Medulla oblongata (tissue), 1 donor: ENCODE results near the gene FAM83G.
"Not testable (repeated sequence)": the region's sequence is repeated elsewhere in the genome, so short reads cannot be mapped to it uniquely, and the experiment has no call there.

Source experiments
- DNase-seq: peaks from one replicate; pipeline ENCODE4 v3.0.0-alpha.2; 2015; ENCODE audit errors: extremely low spot score

The FAM83G gene

GRCh38 chr17:18954321-18954720, 50.2 kb downstream of the FAM83G start:
- no peak for DNase-seq

DNA sequence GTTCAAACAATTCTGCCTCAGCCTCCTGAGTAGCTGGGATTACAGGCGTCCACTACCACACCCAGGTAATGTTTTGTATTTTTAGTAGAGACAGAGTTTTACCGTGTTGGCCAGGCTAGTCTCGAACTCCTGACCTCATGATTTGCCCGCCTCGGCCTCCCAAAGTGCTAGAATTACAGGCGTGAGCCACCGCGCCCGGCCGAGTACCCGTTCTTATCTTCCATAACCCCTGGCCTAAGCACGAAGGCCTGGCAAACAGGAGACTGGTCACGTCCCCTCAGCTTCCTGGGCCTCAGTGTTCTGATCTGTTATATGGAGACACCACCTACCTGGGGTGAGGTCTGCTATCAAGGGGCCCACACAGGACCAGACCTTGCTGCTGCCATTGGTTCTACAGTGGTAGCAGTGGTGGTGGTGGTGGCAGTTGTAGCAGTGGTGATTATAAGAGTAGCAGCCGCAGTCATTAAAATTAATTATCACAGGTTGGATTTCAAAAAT, 51.3 kb downstream of the FAM83G start:
- DNase-seq, result no peak

DNA sequence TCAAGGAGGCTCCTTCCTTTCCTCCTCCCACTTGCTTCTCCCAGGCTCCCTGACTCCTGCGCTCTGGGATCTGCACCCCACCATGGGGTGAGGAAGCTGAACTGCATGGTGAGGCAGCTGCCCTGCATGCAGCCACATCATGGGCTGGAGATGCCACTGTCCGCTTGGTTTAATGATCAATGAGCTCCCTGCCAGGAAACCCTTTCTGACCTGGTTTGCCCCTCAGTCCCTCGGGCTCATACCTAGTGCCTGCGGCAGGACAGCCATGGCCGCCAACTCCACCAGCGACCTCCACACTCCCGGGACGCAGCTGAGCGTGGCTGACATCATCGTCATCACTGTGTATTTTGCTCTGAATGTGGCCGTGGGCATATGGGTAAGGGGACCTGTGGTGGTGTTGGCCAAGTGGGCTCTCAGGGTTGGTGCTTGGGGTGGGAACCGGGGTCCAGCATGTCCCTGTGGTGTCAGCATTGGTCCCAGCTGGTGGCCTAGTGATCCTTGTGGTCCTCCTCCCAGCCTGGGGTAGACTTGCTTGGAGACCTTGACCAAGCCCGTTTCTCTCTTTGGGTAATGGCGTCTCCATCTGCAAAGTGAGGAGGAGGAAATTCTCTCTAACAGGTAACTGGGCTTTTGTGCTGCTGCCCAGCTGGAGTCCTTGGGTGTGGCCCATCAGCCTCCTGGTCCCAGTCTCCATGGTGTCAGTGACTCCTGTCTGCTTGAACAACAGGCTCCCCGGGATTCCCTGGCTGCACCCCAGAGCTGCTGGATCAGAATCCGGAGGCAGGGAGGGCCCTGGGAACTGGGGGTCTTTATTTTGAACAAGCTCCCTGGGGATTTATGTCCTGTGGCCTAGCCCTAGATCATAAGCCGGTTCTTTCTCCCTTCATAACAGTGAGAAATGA, 52.4 kb downstream of the FAM83G start, which contains the start of gene SLC5A10:
Gene SLC5A10 (plus strand): TSS at position 225 of the 902 bp plus-strand sequence. CDS start 41 bp downstream, at position 266.
- no peak for DNase-seq

DNA sequence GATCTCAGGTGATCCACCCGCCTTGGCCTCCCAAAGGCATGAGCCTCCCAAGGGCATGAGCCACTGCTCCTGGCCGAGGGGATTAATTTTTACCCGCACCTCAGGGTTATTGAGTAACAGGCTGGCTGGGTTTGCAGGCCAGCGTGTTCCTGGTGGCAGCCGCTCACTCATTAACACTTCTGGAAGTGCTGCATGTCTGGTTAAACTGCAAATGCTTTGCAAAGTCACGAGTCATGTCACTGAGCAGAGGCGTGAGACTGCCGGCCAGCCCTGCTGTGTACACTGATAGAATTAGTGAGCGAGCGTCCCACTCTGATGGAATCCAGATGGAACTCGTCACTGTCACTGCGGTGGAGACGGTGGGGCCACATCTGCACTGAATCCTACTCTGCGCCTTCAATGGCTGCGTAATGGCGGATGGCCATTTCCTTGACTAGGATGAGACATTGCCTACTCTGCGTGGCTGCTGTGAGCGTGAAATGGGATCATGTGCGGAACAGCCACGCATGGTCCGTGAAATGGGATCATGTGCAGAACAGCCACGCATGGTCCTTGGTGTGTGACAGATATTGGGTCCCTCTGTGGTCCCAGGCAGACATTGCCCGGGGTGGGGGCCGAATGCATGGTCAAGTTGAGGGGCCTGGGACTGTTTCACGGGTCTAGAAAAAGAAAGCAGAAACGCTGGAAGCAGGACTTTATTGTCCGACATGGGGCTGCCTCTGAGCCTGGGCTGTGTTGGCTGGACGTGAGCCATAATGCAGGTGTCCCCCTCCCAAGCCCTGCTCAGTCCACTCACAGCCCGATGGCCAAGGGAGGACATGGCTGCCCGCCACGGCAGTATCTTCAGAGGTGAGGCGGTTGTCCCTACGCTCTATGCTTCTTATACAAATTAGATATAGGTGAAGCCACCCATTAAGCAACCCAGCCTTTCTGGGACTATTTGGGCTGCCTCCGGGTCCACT, 53.3 kb downstream of the FAM83G start:
- DNase-seq, result no peak

DNA sequence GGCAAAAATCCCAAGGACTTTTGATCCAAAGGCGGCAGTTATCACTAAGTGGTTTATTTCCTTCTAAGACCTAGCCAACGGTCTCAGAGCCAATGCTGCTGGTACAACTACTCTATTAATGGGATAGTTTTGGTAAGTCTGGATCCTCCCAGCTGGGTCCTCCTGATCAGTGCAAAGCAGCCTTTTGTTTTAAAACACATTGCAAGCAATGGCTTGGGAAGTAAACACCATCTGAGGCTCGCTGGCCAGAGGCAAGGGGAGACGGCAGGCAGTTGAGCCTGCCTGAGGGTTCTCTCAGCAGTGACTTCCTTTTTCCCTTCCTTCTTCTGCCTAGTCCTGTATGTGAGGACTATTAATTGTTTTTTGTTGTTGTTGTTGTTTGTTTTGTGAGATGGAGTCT, 54.2 kb downstream of the FAM83G start:
- DNase-seq, result no peak

DNA sequence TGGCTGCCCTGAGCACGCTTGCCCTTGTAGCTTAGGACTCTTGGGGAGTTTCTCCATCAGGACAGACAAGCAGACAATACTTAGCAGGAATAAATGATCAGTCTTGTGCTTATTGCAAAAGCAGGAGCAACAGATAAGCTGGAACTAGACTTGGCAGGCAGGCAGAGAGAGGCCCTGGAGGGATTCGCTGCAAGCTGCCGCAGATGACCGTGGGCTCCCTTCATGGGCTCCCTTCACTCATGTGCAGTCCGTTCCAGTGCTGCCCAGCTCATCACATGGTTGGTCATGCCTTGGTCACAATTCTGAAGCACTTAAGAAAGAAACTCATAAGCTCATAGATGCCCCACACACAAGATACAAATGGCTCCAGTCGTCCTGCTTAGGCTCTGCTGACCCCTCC, 55.0 kb downstream of the FAM83G start:
- DNase-seq, result no peak

DNA sequence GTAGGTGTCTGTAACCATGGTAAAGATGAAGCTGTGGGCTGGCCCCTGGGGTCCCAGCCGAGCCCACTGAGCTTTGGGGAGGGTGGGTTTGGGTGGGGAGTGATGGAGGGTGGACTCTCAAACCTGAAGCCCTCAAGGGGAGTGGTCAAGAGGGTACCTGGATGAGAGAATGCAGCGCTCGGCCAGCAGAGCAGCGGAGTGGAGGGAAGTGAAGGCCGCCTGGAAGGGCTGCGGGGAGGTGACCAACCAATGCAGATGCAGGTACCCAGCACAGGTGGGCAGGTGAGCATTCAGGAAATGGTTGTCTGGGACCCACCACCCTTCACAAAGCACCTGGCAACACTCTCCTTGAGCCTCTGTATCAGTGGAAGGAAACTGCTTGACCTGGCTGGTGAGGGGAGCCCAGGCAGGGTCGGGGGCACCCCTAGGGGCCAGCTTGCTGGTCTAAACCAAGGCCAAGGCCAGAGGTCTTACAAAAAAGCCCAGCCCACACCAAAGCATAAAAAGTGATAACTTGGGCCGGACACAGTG, 56.0 kb downstream of the FAM83G start:
- no peak for DNase-seq

DNA sequence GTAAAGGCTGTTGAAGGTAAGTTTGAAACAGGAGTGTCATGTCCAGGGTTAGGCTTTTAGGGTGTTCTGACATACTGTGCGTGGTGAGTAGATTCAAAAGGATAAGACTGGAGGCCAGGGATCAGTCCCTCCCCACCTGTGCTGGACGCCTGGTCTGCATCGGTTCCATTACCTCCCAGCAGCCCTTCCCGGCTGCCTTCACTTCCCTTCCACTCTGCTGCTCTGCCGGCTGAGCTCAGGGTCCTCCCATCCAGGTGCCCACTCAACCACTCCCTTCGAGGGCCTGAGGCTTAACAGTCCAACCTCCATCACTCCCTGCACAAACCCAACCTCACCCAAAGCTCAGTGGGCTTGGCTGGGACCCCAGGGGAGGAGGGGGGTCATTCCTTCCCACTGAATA, 56.7 kb downstream of the FAM83G start:
- DNase-seq, result no peak

- no peak for DNase-seq
Observed at GRCh38 chr17:18946536-18946935, 58.0 kb downstream of the FAM83G start.

DNA sequence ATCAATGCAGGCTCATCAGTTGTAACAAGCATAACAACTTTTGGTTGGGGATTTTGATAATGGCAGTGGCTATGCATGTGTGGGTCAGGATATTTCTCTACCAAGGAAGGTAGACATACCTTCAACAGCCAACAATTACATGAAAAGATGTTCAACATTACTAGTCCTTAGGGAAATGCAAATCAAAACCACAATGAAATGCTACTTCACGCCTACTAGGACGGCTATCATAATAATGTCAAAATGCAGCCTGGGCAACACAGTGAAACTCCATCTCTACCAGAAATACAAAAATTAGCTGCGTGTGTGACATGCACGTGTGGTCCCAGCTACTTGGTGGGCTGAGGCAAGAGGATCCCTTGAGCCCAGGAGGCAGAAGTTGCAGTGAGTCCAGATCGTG, 59.9 kb downstream of the FAM83G start:
- no peak for DNase-seq

GRCh38 chr17:18938692-18939023, 65.9 kb downstream of the FAM83G start:
- DNase-seq, result no peak

- DNase-seq, result no peak
Observed at GRCh38 chr17:18937981-18938691, 66.4 kb downstream of the FAM83G start.

- no peak for DNase-seq
Observed at GRCh38 chr17:18933102-18934058, 71.2 kb downstream of the FAM83G start.

DNA sequence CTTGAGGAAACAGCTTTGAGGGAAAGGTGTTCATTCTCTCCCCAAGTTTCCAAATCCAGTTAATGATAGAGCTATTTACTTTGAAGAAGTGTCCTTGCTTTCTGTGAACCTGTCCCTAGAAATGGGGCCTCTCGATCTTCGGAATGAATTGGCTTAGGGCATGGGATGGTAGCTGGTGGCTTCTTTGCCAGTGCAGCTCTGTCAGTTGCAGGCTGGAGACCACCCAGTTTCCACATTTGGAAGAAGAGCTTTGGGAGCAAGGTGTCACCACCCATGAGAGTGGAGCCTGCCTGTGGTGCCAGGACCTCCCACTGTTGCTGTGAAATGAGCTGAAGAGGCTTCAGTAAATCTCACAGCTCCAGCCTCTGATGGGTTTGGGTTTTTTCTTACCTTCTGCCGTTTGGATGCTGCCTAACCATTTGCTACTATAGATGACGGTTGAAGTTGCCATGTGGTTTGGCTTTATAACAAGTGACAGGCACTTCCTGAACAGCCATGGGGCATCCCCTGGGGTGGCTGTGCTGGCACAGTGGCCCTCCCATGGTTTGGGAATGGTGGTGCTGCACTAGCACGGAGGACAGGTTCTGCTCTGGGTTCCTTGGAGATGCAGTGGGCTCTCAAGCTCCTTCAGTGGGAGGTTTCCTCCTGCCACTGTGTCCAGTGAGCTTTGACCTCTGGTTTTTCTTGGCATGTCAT, 72.1 kb downstream of the FAM83G start:
- no peak for DNase-seq

GRCh38 chr17:18928628-18929125, 75.9 kb downstream of the FAM83G start:
- DNase-seq, result no peak

DNA sequence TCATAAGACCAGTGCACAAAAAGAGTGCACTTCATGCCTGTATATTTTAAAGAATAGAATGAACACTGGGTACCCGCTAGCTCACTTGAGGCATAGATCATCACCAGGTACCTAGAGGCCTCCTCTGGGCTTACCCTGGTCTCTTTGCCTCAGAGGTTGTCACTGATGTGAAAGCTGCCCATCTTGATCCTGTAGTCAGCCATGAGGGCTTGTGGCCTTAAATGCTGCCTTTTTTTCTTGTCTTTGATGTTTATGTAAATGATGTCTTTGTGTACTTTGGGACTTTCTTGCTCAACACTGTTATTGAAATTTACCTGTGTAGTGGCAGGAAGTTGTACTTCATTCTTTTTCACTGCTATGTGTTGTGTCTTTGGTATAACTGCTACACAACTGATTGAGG, 79.4 kb downstream of the FAM83G start:
- DNase-seq, result no peak

DNA sequence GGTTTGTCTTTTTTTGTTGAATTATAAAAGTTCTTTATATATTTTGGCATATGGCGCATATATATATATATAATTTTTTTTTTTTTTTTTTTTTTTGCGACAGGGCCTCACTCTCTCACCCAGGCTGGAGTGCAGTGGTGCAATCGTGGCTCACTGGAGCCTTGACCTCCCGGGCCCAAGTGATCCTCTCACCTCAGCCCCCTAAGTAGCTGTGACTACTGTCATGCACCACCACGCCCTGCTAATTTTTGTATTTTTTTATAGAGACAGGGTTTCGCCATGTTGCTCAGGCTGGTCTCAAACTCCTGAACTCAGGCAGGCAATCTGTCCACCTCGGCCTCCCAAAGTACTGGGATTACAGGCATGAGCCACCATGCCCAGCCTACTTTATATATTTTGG, 82.0 kb downstream of the FAM83G start:
- DNase-seq, result not testable (repeated sequence)

GRCh38 chr17:18921912-18922451, 82.6 kb downstream of the FAM83G start:
- DNase-seq, result no peak

DNA sequence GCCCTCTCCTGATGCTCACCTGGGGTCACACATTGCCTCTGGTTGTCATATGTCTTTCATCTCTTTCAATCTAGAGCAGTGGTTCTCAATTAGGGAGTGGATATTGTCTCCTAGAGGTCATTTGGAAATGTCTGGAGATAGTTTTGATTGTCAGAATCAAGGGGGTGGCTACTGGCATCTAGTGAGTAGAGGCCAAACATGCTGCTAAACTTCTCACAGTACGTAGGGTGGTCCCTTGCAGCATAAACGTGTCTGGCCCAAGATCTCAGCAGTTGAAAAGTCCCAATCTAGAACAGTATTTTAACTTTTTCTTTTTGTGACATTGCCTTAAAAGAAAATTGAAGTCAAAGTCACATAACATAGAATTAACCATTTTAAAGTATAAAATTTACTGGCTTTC, 83.1 kb downstream of the FAM83G start:
- DNase-seq, result no peak
